Liver (tissue), 3 donors: ENCODE data around the gene RPS6KA5.

ENCODE experiments used
- CTCF ChIP-seq: fragments of 150-350 bp; IDR thresholded peaks from 2 replicates; pipeline ENCODE4 v1.5.1; 2017; ENCODE audit warnings: improper control_type of control experiment, low read depth, low read length; ENCODE audit not compliant: missing input control
- EGR1 ChIP-seq, 2 donors: IDR thresholded peaks; 2 replicates each; pipeline ENCODE4 v1.6.1; 2016 to 2018; ENCODE audit warnings: antibody characterized with exemption in 2 of 2, low read depth in 2 of 2
- GABPA ChIP-seq, 2 donors: IDR thresholded peaks in 1 of 2; conservative IDR thresholded peaks in 1 of 2; 2 replicates each; pipeline ENCODE4 v1.6.1; 2016; ENCODE audit warnings: antibody characterized with exemption in 2 of 2, mild to moderate bottlenecking in 1 of 2, moderate library complexity in 1 of 2
- JUND ChIP-seq, 2 donors: IDR thresholded peaks; 2 replicates each; pipeline ENCODE4 v1.6.1; 2016; ENCODE audit warnings: antibody characterized with exemption in 2 of 2
- MAX ChIP-seq: IDR thresholded peaks from 2 replicates; pipeline ENCODE4 v1.6.1; 2016; ENCODE audit warnings: antibody characterized with exemption
- RAD21 ChIP-seq, 2 donors: IDR thresholded peaks; 2 replicates each; pipeline ENCODE4 v1.6.1; 2016; ENCODE audit warnings: antibody characterized with exemption in 2 of 2, mild to moderate bottlenecking in 2 of 2
- REST ChIP-seq: IDR thresholded peaks from 2 replicates; pipeline ENCODE4 v1.6.1; 2016; ENCODE audit warnings: antibody characterized with exemption, mild to moderate bottlenecking
- RXRA ChIP-seq, 2 donors: IDR thresholded peaks; 2 replicates each; pipeline ENCODE4 v1.6.1; 2017 to 2018; ENCODE audit warnings: antibody characterized with exemption in 2 of 2, mild to moderate bottlenecking in 1 of 2
- SP1 ChIP-seq: IDR thresholded peaks from 2 replicates; pipeline ENCODE4 v1.6.1; 2018; ENCODE audit warnings: antibody characterized with exemption, mild to moderate bottlenecking
- TAF1 ChIP-seq: conservative IDR thresholded peaks from 2 replicates; pipeline ENCODE4 v1.6.1; 2016; ENCODE audit warnings: antibody characterized with exemption, mild to moderate bottlenecking
- YY1 ChIP-seq: IDR thresholded peaks from 2 replicates; pipeline ENCODE4 v1.6.1; 2016; ENCODE audit warnings: antibody characterized with exemption, mild to moderate bottlenecking
- donor health status: healthy.
- donor health status: healthy.

- TF ChIP-seq CTCF (no peak), REST (no peak), EGR1 (IDR thresholded peaks at IDR 0.05; ENCODE audit: low read depth in 2 of 2) (no peak), MAX (no peak), YY1 (no peak), RAD21 (IDR thresholded peaks at IDR 0.05) (no peak), RXRA (IDR thresholded peaks at IDR 0.05) (no peak), JUND (IDR thresholded peaks at IDR 0.05) (no peak), TAF1 (no peak), GABPA (IDR thresholded peaks at IDR 0.05 in 1 of 2, conservative IDR thresholded peaks at IDR 0.05 in 1 of 2) (no peak), SP1 (no peak)
These were observed 94.7 kb downstream of the RPS6KA5 start for GRCh38 chr14:90965765-90966164.
